Ammon's horn (tissue), 1 donor: Measurements from ENCODE around the gene GMNC.

Source experiments
- DNase-seq: peaks from one replicate; pipeline ENCODE4 v3.0.0-alpha.2; 2016; ENCODE audit warnings: low spot score

The GMNC gene

DNA sequence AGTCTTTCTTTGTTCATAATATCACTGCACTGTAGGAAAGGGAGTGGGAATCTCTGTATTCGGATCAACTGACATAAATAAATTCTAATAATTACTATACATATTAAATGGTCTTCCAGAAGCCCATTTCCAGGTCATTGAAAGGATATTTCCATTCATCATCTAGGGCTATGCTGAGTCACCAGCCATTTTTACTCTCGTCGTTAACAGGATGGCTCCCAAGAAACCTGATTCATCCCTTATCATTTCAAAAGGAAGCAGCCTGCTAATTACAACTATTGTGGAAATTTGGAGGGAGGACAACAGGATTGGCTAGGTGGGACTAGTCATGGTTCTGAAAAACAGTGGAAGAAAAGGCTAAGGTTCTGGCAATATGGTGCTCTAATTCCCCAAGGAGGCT is 13.6 kb downstream of the GMNC start:
- DNase-seq = no peak

DNA sequence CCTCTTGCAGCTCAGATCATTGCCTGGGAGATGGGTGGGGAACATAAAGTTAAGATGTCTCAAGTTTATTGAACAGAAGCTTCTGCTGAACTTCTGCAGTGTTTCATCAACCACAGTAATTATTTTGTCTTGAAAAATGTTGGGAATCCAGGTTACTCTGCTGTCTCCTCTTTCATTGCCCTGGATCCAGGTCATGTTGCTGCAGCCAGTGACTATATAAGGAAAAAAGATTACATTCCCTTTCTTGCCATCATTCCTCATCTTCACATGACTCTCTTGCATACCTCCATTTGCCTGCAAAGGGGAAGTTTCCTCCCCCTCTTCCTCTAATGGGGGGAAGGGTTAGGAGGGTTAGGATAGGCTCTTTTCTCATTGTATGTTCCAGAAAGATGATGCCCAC is 15.1 kb downstream of the GMNC start:
- DNase-seq = no peak

GRCh38 chr3:190840146-190840545 is 22.3 kb downstream of the GMNC start:
- no peak for DNase-seq

- DNase-seq = no peak
These were observed 31.3 kb downstream of the GMNC start for GRCh38 chr3:190831225-190831624.

DNA sequence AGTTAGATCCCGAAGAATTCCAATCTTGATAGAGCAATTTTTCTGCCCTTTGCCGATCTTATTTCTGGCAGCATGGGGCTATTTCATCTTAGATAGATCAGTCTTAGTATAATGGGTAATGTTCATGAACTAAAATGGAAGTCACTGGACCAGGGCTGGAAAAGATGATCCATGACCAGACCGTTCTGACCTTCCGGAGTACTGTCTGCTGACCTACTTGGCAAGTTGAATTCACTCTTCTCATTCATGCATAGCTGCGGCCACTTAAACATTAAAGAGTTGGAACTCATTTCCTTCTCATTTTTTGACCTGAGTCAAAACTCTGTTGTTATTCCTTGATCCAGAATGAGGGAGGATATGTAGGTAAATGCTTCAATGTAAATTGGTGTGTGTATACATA is 32.5 kb downstream of the GMNC start:
- no peak for DNase-seq

GRCh38 chr3:190826018-190826417 is 36.5 kb downstream of the GMNC start:
- no peak for DNase-seq

DNA sequence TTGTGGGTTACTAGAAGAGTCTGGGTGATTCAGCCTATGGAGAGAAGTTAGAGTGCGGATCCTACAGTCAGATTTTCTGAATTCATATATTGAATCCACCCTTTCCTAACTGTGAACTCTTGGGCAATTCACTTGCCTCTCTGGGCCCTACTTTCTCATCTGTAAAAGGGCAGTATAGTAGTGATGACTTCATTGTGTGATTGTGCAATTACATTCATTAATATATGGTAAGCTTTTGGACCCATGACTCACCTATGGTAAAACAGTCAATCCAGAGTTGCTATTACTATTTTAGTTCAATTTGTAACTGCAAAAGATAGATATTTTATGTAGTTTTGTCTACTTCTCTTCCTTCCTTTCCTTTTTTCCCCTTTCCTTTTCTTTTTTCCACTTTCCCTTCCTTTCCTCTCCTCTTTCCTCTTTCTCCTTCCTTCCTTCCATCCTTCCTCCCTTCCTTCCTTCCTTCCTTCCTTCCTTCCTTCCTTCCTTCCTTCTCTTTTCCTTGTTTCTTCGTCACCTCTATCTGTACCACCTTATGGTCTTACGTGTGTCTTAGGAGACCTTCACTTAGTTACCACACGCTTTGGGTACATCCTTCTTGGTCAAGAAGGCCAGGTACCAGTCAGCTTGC is 37.0 kb downstream of the GMNC start:
- DNase-seq = no peak

GRCh38 chr3:190811775-190812480 is 50.6 kb downstream of the GMNC start:
- peak; percentile 83 for DNase-seq

DNA sequence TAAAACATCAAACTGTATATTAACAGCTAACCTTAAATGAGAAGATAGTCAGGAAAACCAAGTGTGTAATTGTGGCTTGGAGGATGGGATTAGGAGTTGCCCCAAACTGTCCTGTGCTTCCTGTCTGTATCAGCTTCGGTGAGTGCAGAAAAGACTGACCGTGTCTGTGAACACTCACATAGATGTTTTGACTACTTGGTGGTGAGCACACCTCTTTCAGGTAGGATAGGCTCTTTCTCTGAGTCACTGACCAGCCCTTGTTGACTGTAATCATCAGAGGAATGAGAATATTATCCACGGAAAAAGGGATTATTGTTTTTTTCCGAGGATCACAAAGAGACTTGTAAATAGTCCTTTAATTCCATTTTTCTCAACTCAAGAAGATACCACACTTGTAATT is 51.5 kb downstream of the GMNC start:
- DNase-seq = no peak

DNA sequence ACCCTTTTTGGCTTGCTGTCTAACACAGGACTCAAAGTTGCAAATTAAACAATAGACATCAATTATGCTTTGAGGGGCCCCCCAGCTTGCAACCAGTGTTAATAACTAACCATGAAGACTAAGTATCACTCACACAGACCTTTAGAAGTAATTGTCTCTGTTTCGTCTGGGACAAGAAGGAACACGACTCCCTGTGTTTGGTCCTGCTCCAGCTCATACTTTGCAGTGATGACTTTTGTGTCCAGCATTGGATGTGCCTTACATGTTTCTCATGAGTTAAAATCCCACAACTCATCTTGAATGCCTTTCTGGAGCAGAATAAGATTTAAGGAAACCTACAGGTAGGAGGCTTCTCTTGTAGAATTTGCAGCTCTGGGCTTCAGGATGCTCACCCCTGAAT is 53.1 kb downstream of the GMNC start:
- DNase-seq = no peak

GRCh38 chr3:190807719-190808375 is 54.6 kb downstream of the GMNC start:
- DNase-seq = peak; percentile 40
